ENCODE measurements around the gene CDC42SE2.
A peak's percentile ranks its signal among the peaks of the same experiment; 100 is the strongest.
"Not testable (repeated sequence)": the region's sequence is repeated elsewhere in the genome, so short reads cannot be mapped to it uniquely, and the experiment has no call there.

The CDC42SE2 gene

DNA sequence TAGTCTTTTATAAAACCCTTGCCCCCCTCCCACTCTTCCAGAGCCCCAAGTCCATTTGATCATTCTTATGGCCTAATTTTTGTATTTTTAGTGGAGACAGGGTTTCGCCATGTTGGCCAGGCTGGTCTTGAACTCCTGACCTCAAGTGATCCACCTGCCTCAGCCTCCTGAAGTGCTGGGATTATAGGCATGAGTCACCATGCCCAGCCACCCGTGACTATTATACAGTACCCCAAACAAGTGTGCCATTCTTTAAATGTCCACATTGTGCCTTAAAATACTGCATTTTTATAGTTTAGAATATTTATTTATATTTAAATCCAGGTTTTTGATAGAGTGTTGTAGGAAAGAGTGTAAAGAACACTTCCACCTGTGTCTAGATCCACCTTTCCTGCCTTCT lies 116.4 kb downstream of the CDC42SE2 start:
- not testable (repeated sequence) for H3K9me3 ChIP-seq (replicated peaks in 1 of 2; ENCODE audit: control insufficient read depth in 2 of 2, insufficient read depth in 1 of 2, low read depth in 1 of 2, low read length in 2 of 2); H3K4me1 ChIP-seq (ENCODE audit: control insufficient read depth in 2 of 2, insufficient read depth in 1 of 2, low read depth in 1 of 2, low read length in 2 of 2); H2BK12ac ChIP-seq (ENCODE audit: low read length)

DNA sequence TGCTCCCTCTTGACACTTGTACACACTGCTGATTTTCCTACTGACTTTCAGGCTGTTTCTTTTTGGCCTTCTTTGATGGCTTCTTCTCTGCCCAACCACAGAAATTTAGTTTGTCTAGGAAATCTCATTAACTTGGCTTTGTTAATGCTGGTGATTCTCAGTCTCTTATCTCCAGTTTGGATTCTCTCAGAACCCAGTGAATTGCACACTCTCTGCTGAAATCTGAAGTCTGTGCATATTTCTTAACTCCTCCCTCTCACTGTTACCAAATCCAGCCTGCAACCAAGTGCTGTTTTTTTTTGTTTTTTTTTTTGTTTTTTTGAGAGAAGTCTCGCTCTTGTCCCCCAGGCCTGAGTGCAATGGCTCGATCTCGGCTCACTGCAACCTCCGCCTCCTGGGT lies 117.2 kb downstream of the CDC42SE2 start:
- no peak overlapping the region for H3K4me3 ChIP-seq (ENCODE audit: low read length in 2 of 2)
- H3K27me3 ChIP-seq (ENCODE audit: control insufficient read depth in 3 of 3, insufficient read depth in 3 of 3, low read depth in 1 of 3, low read length in 3 of 3), result no peaks in the 10 kb centered on the region
- H2BK5ac ChIP-seq (ENCODE audit: low read length), result no peak overlapping the region
- H3K14ac ChIP-seq (ENCODE audit: low read length), result no peak overlapping the region
- no peaks in the 10 kb centered on the region for H3K79me1 ChIP-seq (ENCODE audit: low read depth, low read length)
- no peak overlapping the region for H2BK120ac ChIP-seq (ENCODE audit: low read depth, low read length)
- WGBS, 2 donors (ENCODE audit: extremely low coverage in 2 of 2, insufficient read length in 2 of 2, insufficient replicate concordance in 1 of 2), result no CpG with 5 or more reads among the region's 4 CpGs
- no peak overlapping the region for H3K18ac ChIP-seq (ENCODE audit: low read length)
- no peak overlapping the region for H2BK12ac ChIP-seq (ENCODE audit: low read length)
- no peak overlapping the region for H3K4ac ChIP-seq (ENCODE audit: low read length)
- H4K91ac ChIP-seq (ENCODE audit: low read depth, low read length, poor library complexity), result no peak overlapping the region
- H3K9me3 ChIP-seq (replicated peaks in 1 of 2; ENCODE audit: control insufficient read depth in 2 of 2, insufficient read depth in 1 of 2, low read depth in 1 of 2, low read length in 2 of 2), result peaks cover 0 to 4% of the 10 kb centered on the region in 2 donors
- no peak overlapping the region for H2AFZ ChIP-seq (ENCODE audit: low read length)
- H3K36me3 ChIP-seq (replicated peaks in 1 of 2; ENCODE audit: control insufficient read depth in 2 of 2, insufficient read depth in 2 of 2, low read length in 2 of 2), result peaks cover 2 to 11% of the 10 kb centered on the region in 2 donors
- no peak overlapping the region for H3K23ac ChIP-seq (ENCODE audit: low read depth, low read length, poor library complexity)
- H2BK15ac ChIP-seq (ENCODE audit: low read length), result no peak overlapping the region
- H3K4me2 ChIP-seq (ENCODE audit: insufficient read depth, low read length, poor library complexity, severe bottlenecking), result no peak overlapping the region
- DNase-seq (ENCODE audit: low spot score), result no peak
- H3K9ac ChIP-seq (ENCODE audit: low read depth, low read length, poor library complexity), result no peak overlapping the region
- H3K4me1 ChIP-seq (ENCODE audit: control insufficient read depth in 2 of 2, insufficient read depth in 1 of 2, low read depth in 1 of 2, low read length in 2 of 2), result peaks cover 1 to 7% of the 10 kb centered on the region in 2 donors
- H2AK5ac ChIP-seq (ENCODE audit: low read depth, low read length), result no peak overlapping the region
- no peak overlapping the region for H3K27ac ChIP-seq (replicated peaks; ENCODE audit: low read length)
- H4K8ac ChIP-seq (ENCODE audit: low read depth, low read length), result no peak overlapping the region

More for the DNA sequence above, 116.4 kb downstream of the CDC42SE2 start:
- H3K4me2 ChIP-seq (ENCODE audit: insufficient read depth, low read length, poor library complexity, severe bottlenecking); H3K36me3 ChIP-seq (replicated peaks in 1 of 2; ENCODE audit: control insufficient read depth in 2 of 2, insufficient read depth in 2 of 2, low read length in 2 of 2); H2AFZ ChIP-seq (ENCODE audit: low read length); H3K14ac ChIP-seq (ENCODE audit: low read length); H2BK5ac ChIP-seq (ENCODE audit: low read length); H2AK5ac ChIP-seq (ENCODE audit: low read depth, low read length); H2BK120ac ChIP-seq (ENCODE audit: low read depth, low read length); H3K23ac ChIP-seq (ENCODE audit: low read depth, low read length, poor library complexity); H3K18ac ChIP-seq (ENCODE audit: low read length); DNase-seq (ENCODE audit: low spot score); H3K27me3 ChIP-seq (ENCODE audit: control insufficient read depth in 3 of 3, insufficient read depth in 3 of 3, low read depth in 1 of 3, low read length in 3 of 3); H3K4me3 ChIP-seq (ENCODE audit: low read length in 2 of 2); H4K8ac ChIP-seq (ENCODE audit: low read depth, low read length); H3K27ac ChIP-seq (replicated peaks; ENCODE audit: low read length); H3K79me1 ChIP-seq (ENCODE audit: low read depth, low read length); H3K9ac ChIP-seq (ENCODE audit: low read depth, low read length, poor library complexity); H4K91ac ChIP-seq (ENCODE audit: low read depth, low read length, poor library complexity); H3K4ac ChIP-seq (ENCODE audit: low read length); H2BK15ac ChIP-seq (ENCODE audit: low read length): not testable (repeated sequence)
- WGBS, 2 donors (ENCODE audit: extremely low coverage in 2 of 2, insufficient read length in 2 of 2, insufficient replicate concordance in 1 of 2), result no CpG with 5 or more reads among the region's 2 CpGs

DNA sequence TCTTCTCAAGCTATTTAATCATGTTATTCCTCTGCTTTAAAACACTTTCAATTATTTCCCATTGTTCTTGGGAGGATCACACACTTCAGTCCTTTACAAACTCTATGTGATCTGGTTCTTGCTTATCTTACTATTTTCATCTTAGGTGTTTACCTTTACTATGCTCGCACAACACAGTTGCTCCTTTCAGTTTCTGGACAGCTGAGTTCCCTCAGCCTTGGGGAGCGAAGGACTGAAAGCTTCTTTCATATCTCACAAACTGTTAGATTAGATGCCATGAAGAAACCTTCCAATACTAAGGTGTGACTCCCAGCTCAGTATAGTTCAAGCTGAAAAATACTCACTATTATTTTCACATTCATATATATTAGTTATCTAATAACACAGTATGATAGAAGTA lies 117.9 kb downstream of the CDC42SE2 start:
- Histone ChIP-seq H2BK120ac (ENCODE audit: low read depth, low read length) (no peak overlapping the region), H2BK15ac (ENCODE audit: low read length) (no peak overlapping the region), H3K9me3 (replicated peaks in 1 of 2; ENCODE audit: control insufficient read depth in 2 of 2, insufficient read depth in 1 of 2, low read depth in 1 of 2, low read length in 2 of 2) (no peaks in the 10 kb centered on the region), H3K27me3 (ENCODE audit: control insufficient read depth in 3 of 3, insufficient read depth in 3 of 3, low read depth in 1 of 3, low read length in 3 of 3) (no peaks in the 10 kb centered on the region), H2BK12ac (ENCODE audit: low read length) (no peak overlapping the region), H3K4me1 (ENCODE audit: control insufficient read depth in 2 of 2, insufficient read depth in 1 of 2, low read depth in 1 of 2, low read length in 2 of 2) (peaks cover 1 to 14% of the 10 kb centered on the region in 2 donors), H2AK5ac (ENCODE audit: low read depth, low read length) (no peak overlapping the region), H3K9ac (ENCODE audit: low read depth, low read length, poor library complexity) (no peak overlapping the region), H3K36me3 (replicated peaks in 1 of 2; ENCODE audit: control insufficient read depth in 2 of 2, insufficient read depth in 2 of 2, low read length in 2 of 2) (peaks cover 2 to 7% of the 10 kb centered on the region in 2 donors), H2BK5ac (ENCODE audit: low read length) (no peak overlapping the region), H3K27ac (replicated peaks; ENCODE audit: low read length) (no peak overlapping the region), H2AFZ (ENCODE audit: low read length) (no peak overlapping the region), H3K18ac (ENCODE audit: low read length) (no peak overlapping the region), H3K4ac (ENCODE audit: low read length) (no peak overlapping the region), H4K91ac (ENCODE audit: low read depth, low read length, poor library complexity) (no peak overlapping the region), H3K4me2 (ENCODE audit: insufficient read depth, low read length, poor library complexity, severe bottlenecking) (no peak overlapping the region), H3K14ac (ENCODE audit: low read length) (no peak overlapping the region), H4K8ac (ENCODE audit: low read depth, low read length) (no peak overlapping the region), H3K4me3 (ENCODE audit: low read length in 2 of 2) (no peak overlapping the region), H3K79me1 (ENCODE audit: low read depth, low read length) (no peaks in the 10 kb centered on the region), H3K23ac (ENCODE audit: low read depth, low read length, poor library complexity) (no peak overlapping the region)
- WGBS, 2 donors (ENCODE audit: extremely low coverage in 2 of 2, insufficient read length in 2 of 2, insufficient replicate concordance in 1 of 2), result no CpG with 5 or more reads among the region's 2 CpGs
- DNase-seq (ENCODE audit: low spot score), result no peak

DNA sequence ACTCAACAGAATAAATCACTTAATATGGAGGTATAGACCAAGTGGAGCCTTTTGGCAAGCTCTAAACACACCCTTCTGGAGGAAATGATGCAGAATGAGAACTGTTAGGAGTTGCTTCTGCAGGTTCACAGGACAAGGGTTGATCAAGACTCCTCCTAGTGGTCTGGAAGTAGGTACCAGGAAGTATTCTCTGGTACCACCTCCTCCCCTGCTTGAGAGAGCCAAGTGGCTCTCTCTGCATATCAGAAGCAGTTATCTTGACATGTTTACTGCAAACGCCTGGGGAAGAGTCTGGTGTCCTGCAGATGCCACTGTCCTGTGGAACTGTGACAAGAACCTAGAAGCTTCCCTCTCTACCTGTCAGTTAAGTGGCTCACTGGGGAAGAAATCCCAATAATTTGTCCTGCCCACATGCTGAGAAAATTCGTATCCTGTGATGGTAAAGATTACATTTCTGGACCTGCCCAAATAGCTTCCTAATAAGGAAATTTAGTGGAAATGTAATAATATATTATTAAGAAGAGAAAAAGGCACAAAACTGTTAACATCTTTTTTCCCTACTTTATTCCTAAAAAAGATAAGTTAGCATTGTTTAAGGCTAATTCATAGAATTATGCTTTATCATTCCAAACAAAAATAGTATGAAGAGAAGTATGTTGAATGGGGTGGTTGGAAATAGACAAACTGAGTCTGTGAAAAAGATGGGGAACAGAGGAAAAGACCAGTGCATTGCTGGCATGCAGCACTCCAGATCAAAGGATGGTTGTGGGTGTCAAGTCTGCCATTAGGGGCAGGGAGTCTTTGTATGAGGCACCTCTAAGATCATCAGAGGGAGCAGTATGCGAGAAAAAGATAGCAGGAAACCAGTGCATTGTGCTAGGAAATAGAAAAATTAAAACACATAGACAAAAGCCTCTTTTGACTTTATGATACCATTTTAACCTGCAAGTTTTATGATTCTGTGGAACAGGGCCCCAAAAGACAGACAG lies 118.8 kb downstream of the CDC42SE2 start:
- Histone ChIP-seq H2BK5ac (ENCODE audit: low read length) (no peak overlapping the region), H4K91ac (ENCODE audit: low read depth, low read length, poor library complexity) (no peak overlapping the region), H3K9ac (ENCODE audit: low read depth, low read length, poor library complexity) (no peak overlapping the region), H3K18ac (ENCODE audit: low read length) (no peak overlapping the region), H3K27me3 (ENCODE audit: control insufficient read depth in 3 of 3, insufficient read depth in 3 of 3, low read depth in 1 of 3, low read length in 3 of 3) (no peaks in the 10 kb centered on the region), H2BK12ac (ENCODE audit: low read length) (no peak overlapping the region), H3K14ac (ENCODE audit: low read length) (no peak overlapping the region), H3K4me2 (ENCODE audit: insufficient read depth, low read length, poor library complexity, severe bottlenecking) (no peak overlapping the region), H2AFZ (ENCODE audit: low read length) (no peak overlapping the region), H3K27ac (replicated peaks; ENCODE audit: low read length) (no peak overlapping the region), H3K4me3 (ENCODE audit: low read length in 2 of 2) (no peak overlapping the region), H3K79me1 (ENCODE audit: low read depth, low read length) (no peaks in the 10 kb centered on the region), H2AK5ac (ENCODE audit: low read depth, low read length) (no peak overlapping the region), H2BK15ac (ENCODE audit: low read length) (no peak overlapping the region), H3K4me1 (ENCODE audit: control insufficient read depth in 2 of 2, insufficient read depth in 1 of 2, low read depth in 1 of 2, low read length in 2 of 2) (peaks cover 1 to 16% of the 10 kb centered on the region in 2 donors), H3K4ac (ENCODE audit: low read length) (no peak overlapping the region), H3K9me3 (replicated peaks in 1 of 2; ENCODE audit: control insufficient read depth in 2 of 2, insufficient read depth in 1 of 2, low read depth in 1 of 2, low read length in 2 of 2) (no peaks in the 10 kb centered on the region), H2BK120ac (ENCODE audit: low read depth, low read length) (no peak overlapping the region), H3K23ac (ENCODE audit: low read depth, low read length, poor library complexity) (no peak overlapping the region), H3K36me3 (replicated peaks in 1 of 2; ENCODE audit: control insufficient read depth in 2 of 2, insufficient read depth in 2 of 2, low read length in 2 of 2) (peaks cover 2 to 7% of the 10 kb centered on the region in 2 donors), H4K8ac (ENCODE audit: low read depth, low read length) (no peak overlapping the region)
- peak; percentile 8 for DNase-seq (ENCODE audit: low spot score)
- no CpG with 5 or more reads among the region's 3 CpGs for WGBS, 2 donors (ENCODE audit: extremely low coverage in 2 of 2, insufficient read length in 2 of 2, insufficient replicate concordance in 1 of 2)
